Left lung (tissue), 10 donors: ENCODE measurements around the gene FBXO28. TPM values are rescaled to one million over a fixed set of nuclear protein-coding genes. Genes with fewer than 3 reads are reported as not detected.

Experiments used
- ATAC-seq: fragments of 200-7000 bp; cut with Tn5 transposase; one replicate; pipeline ENCODE4 v1.9.1; 2020; ENCODE audit warnings: moderate library complexity
- DNase-seq, 4 donors: peaks; one replicate each; pipeline ENCODE4 v3.0.0-alpha.2; 2013 to 2020
- H3K27ac ChIP-seq, 2 donors: fragments of 200-600 bp; sonication (generic) in 1 of 2; one replicate each; pipeline versions ENCODE4 v1.5.0 to v1.8.0; 2020 to 2021
- H3K27me3 ChIP-seq, 2 donors: fragments of 200-600 bp; sonication (generic) in 1 of 2; one replicate each; pipeline versions ENCODE4 v1.5.0 to v1.8.0; 2020 to 2021
- H3K36me3 ChIP-seq, 2 donors: fragments of 200-600 bp; sonication (generic) in 1 of 2; one replicate each; pipeline versions ENCODE4 v1.5.0 to v1.8.0; 2020 to 2021
- H3K4me1 ChIP-seq, 2 donors: fragments of 200-600 bp; one replicate each; pipeline ENCODE4 v1.8.0; 2021
- H3K4me3 ChIP-seq, 2 donors: fragments of 200-600 bp; sonication (generic) in 1 of 2; one replicate each; pipeline versions ENCODE4 v1.5.0 to v1.8.0; 2020 to 2021; ENCODE audit warnings: mild to moderate bottlenecking in 1 of 2
- H3K9me3 ChIP-seq, 2 donors: fragments of 200-600 bp; sonication (generic) in 1 of 2; one replicate each; pipeline versions ENCODE4 v1.5.0 to v1.8.0; 2020 to 2021
- intact Hi-C, 2 donors: fragments of 100-400 bp; cut with DNase I; formaldehyde crosslinking; loops; one replicate each; pipeline versions ENCODE4 v1.11.2 to v1.14.2; 2022
- polyA plus RNA-seq, 6 donors: library from polyadenylated mRNA; unstranded; fragments of 120-200 nt; gene quantifications; one replicate each; pipeline ENCODE4 v1.2.1, GENCODE V29; 2013; ENCODE audit not compliant: insufficient read length in 6 of 6
- total RNA-seq, 2 donors: library from RNA; stranded (reverse); fragmentation: NEBNext Ultra II Directional; extraction: Animal tissue kit (Norgen Biotek cat#: 25700); gene quantifications; one replicate each; pipeline ENCODE4 v1.2.1, GENCODE V29; 2021
- TF ChIP-seq, protein P1 (sequence below), 2 donors: fragments of 200-600 bp; sonication (generic) in 1 of 2; IDR thresholded peaks; one replicate each; pipeline versions ENCODE4 v1.5.0 to v1.8.0; 2021; ENCODE audit warnings: antibody characterized with exemption in 2 of 2
- donor health status: DM: no; HTN: yes; CAD: no.
- donor health status: DM: no; HTN: no; CAD: no.

FBXO28 gene
- total and polyA plus RNA-seq, 8 donors = 26.7 to 33.6 (median 32.0) TPM

DNA sequence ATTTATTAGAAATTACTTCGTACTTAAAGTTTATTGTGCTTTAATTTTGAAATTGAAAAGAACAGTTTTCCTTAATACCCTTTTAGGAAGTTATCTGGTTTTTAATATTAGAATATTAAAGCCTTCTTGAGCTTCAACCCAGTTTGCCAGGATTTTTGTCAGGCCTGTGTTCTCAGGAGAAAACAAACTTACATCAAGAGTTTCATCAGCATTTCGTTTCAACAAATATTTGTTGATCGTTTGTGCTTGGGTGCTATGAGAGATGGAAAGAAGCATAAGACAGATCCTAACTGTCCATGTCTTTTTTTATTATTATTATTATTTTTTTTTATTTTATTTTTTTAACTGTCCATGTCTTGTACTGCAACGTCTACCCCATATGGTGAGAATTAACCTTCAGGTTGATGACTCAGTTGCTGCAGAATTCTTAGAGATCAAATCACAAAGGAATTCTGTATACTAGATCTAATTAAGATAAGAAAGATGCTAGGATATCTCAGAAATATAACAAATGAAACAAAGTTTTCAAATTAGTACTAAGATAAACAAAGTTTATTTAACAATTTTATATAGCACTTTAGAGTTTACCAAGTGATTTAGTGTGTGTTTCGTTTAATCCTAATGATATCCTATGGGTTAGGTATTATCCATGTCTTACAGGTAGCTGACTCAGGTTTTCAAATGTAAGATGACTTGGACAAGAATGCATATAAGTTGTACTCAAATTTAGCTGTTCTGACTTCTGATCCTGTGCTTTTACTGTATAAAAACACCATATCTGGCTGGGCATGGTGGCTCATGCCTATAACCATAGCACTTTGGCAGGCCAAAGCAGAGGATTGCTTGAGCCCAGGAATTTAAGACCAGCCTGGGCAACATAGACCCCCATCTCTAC lies 14.3 kb downstream of the FBXO28 start:
- no peak overlapping the region for H3K4me3 ChIP-seq
- ATAC-seq (no peak), DNase-seq (no peak)
- H3K36me3 ChIP-seq = peaks cover 0 to 29% of the 10 kb centered on the region in 2 donors
- TF ChIP-seq, protein P1, sequence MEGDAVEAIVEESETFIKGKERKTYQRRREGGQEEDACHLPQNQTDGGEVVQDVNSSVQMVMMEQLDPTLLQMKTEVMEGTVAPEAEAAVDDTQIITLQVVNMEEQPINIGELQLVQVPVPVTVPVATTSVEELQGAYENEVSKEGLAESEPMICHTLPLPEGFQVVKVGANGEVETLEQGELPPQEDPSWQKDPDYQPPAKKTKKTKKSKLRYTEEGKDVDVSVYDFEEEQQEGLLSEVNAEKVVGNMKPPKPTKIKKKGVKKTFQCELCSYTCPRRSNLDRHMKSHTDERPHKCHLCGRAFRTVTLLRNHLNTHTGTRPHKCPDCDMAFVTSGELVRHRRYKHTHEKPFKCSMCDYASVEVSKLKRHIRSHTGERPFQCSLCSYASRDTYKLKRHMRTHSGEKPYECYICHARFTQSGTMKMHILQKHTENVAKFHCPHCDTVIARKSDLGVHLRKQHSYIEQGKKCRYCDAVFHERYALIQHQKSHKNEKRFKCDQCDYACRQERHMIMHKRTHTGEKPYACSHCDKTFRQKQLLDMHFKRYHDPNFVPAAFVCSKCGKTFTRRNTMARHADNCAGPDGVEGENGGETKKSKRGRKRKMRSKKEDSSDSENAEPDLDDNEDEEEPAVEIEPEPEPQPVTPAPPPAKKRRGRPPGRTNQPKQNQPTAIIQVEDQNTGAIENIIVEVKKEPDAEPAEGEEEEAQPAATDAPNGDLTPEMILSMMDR (IDR thresholded peaks at IDR 0.05) = no peak
- intact Hi-C loops = no loop called here
- H3K27ac ChIP-seq = no peak overlapping the region
- H3K27me3 ChIP-seq = no peaks in the 10 kb centered on the region
- no peaks in the 10 kb centered on the region for H3K9me3 ChIP-seq
- peaks cover 0 to 4% of the 10 kb centered on the region in 2 donors for H3K4me1 ChIP-seq

DNA sequence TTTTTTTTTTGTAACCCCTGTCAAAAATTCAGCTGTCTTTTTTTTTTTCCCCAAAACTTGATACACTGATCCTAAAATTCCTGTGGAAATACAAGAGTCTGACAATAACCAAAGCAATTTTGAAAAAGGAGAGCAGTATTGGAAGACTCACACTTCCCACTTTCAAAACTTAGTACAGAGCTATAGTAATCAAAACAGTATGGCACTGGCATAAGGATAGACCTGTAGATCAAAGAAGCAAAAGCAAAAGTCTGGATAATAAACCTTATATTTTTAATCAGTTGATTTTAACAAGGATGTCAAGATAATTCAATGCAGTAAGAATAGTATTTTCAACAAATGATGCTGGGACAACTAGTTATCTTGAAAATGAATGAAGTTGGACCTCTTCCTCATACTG lies 17.3 kb downstream of the FBXO28 start:
- ATAC-seq = no peak
- Histone ChIP-seq H3K4me1 (peaks cover 0 to 4% of the 10 kb centered on the region in 2 donors), H3K27ac (no peak overlapping the region), H3K36me3 (peaks cover 0 to 56% of the 10 kb centered on the region in 2 donors), H3K4me3 (no peak overlapping the region), H3K27me3 (no peaks in the 10 kb centered on the region), H3K9me3 (no peaks in the 10 kb centered on the region)
- TF ChIP-seq, protein P1 (IDR thresholded peaks at IDR 0.05) = no peak
- intact Hi-C loops = no loop called here
- no peak for DNase-seq

DNA sequence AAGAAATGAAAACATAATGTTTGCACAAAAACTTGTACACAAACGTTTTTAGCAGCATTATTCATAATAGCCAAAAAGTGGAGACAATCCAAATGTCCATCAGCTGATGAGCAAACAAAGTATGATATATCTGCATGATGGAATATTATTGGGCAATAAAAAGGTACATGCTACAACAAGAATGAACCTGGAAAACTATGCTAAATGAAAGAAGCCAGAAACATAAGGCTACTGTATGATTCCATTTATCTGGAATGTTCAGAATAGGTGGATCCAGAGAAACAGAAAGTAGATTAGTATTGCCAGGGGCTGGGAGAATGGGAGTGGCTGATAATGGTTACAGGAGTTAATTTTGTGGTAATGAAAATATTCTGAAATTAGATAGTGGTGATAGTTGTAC lies 19.0 kb downstream of the FBXO28 start:
- intact Hi-C loops = no loop called here
- DNase-seq = no peak
- H3K4me3 ChIP-seq = no peak overlapping the region

DNA sequence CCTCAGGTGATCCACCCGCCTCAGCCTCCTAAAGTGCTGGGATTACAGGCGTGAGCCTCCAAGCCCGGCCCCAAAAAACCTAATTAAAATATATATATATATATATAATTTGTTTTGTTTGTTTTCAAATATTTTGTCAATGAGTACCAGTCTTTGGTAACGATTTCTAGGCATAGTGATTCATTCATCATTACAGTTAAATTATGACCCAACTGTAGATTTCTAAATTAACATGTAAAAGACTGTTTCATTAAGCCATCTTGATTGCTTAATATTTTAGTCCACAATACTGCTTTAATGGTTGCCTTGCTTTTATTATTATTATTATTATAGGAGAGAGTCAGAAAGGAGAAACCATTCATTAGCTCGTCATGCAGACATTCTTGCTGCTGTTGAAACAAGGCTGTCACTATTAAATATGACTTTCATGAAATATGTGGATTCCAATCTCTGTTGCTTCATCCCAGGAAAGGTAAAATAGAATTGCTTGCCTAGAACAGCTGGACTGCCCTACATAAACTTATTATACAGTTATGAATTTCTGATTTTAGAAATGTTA lies 19.9 kb downstream of the FBXO28 start:
- H3K4me3 ChIP-seq = no peak overlapping the region
- no peak for ATAC-seq

More for the DNA sequence above, 19.0 kb downstream of the FBXO28 start:
- peaks cover 0 to 70% of the 10 kb centered on the region in 2 donors for H3K36me3 ChIP-seq
- no peak overlapping the region for H3K27ac ChIP-seq
- no peaks in the 10 kb centered on the region for H3K9me3 ChIP-seq
- H3K4me1 ChIP-seq = peaks cover 0 to 2% of the 10 kb centered on the region in 2 donors
- no peaks in the 10 kb centered on the region for H3K27me3 ChIP-seq
- ATAC-seq = no peak
- TF ChIP-seq, protein P1 (IDR thresholded peaks at IDR 0.05) = no peak

DNA sequence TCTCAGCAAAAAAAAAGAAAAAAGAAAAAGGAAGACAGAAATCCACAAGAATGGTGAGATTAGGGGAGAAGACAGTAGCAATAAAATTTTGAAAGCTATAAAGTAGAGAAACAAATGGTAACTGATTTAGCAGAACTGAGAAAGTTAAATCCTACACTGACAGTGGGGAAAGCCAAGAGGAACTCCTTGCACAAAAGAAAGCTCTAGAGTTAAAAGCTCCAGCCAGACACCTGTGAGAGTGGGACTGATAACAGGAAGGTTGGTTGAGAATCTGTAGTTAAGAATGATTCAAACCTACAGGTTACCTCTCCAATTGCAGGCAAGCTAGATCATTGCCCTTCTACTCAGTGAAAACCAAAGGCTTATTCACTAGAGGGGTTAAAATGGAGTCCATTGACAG lies 23.6 kb downstream of the FBXO28 start:
- Histone ChIP-seq H3K9me3 (no peaks in the 10 kb centered on the region), H3K27me3 (no peaks in the 10 kb centered on the region), H3K4me3 (no peak overlapping the region), H3K36me3 (peaks cover 0 to 91% of the 10 kb centered on the region in 2 donors), H3K27ac (no peak overlapping the region), H3K4me1 (no peaks in the 10 kb centered on the region)
- TF ChIP-seq, protein P1 (IDR thresholded peaks at IDR 0.05) = no peak
- intact Hi-C loops = no loop called here
- ATAC-seq (no peak), DNase-seq (no peak)

More for the DNA sequence above, 19.9 kb downstream of the FBXO28 start:
- TF ChIP-seq, protein P1 (IDR thresholded peaks at IDR 0.05) = no peak
- DNase-seq = no peak
- Histone ChIP-seq H3K36me3 (peaks cover 0 to 80% of the 10 kb centered on the region in 2 donors), H3K9me3 (no peaks in the 10 kb centered on the region), H3K27me3 (no peaks in the 10 kb centered on the region), H3K4me1 (no peaks in the 10 kb centered on the region), H3K27ac (no peak overlapping the region)
- intact Hi-C loops = no loop called here
